Fibroblast of peridontal ligament (primary cell): ENCODE measurements around the gene TIMM23.
A peak's percentile ranks its signal among the peaks of the same experiment; 100 is the strongest.
"Not testable (repeated sequence)": the region's sequence is repeated elsewhere in the genome, so short reads cannot be mapped to it uniquely, and the experiment has no call there.

Experiments
- DNase-seq: peaks from one replicate; pipeline ENCODE4 v3.0.0-alpha.2; 2010; ENCODE audit errors: extremely low read depth

The TIMM23 gene

DNA sequence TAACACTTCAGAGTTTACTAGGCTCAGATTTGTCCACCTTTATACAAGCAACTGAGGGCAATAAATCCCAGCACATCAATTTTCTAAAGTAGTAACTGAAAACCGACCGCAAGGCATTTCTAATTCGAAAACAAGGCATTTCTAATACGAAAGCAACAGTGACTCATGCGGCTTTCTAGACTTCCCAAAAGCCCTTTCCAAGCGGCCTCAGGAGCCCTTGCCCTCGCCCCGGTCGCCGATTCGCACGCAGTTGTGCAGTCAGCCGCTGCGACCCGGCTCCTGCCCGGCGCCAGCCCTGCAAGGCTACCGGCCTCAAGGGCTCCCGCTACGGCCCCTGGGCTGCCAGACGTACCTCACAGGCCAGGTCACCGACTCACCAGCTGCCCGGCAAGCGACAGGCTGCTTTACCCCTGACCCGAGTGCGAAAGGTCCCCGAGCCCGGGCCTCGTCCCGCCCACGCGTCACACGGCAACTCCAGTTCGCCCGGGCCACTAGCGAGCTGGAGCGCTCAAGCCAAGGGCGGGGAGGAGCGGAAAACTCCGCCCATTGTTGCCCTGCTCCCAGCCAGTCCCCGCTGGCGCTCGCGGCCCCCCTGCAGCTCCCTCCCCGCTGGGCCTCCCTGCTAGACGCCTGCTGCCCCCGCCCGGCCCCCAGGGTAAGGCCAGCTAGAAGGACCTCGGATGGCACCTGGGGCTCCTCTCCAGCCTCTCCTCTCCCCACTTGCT lies 50.9 kb downstream of the TIMM23 start:
- peak; percentile 95 for DNase-seq

DNA sequence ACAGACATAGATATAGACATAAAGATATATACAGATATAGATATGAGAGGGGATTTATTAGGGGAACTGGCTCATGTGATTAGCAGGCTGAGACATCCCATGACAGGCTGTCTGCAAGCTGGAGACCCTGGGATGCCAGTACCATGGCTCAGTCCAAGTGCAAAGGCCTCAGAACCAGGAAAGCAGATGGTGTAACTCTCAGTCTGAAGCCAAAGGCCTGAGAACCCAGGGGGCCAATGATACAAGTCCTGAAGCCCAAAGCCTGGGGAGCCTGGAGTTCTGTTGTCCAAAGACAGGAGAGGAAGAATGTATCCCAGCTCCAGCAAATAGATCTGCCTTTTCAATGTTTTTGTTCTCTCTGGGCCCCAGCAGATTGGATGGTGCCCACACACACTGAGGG lies 52.7 kb downstream of the TIMM23 start:
- DNase-seq: no peak

DNA sequence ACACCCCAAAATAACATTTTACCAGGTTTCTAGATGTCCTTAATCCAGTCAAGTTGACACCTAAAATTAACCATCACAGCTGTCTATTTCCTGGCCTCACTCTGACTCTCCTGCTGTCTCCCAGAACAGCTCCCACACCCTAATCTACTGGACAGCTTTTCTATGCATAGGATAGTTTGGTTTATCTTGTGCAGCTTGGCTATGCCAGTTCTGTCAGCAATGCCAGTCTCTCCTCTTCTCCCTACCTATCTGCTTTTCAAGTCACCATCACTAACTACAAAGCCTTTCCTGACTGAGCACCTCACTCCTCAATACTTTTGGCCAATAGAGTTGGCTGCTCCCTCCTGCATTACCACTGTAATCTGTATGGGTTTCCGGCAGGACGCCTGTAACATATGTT lies 53.1 kb downstream of the TIMM23 start:
- no peak for DNase-seq

DNA sequence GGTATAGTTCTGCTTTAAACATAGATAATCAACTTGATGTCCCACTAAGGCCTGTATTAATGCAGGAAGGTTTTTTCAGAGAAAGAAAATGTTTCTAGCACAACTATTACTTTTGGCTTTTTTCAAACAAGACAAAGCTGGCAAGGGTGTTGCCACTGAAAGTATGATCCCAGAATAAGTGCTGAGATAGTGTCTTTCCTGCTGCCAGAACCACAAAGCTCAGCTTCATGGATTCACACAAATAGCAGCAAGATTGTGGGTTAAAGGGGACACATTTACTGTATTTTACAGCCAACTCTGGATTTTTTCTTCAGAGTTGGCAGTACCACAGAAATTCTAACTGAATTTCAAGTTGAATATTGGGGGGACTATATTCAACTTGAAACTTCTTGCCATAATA lies 53.8 kb downstream of the TIMM23 start:
- peak; percentile 46 for DNase-seq

DNA sequence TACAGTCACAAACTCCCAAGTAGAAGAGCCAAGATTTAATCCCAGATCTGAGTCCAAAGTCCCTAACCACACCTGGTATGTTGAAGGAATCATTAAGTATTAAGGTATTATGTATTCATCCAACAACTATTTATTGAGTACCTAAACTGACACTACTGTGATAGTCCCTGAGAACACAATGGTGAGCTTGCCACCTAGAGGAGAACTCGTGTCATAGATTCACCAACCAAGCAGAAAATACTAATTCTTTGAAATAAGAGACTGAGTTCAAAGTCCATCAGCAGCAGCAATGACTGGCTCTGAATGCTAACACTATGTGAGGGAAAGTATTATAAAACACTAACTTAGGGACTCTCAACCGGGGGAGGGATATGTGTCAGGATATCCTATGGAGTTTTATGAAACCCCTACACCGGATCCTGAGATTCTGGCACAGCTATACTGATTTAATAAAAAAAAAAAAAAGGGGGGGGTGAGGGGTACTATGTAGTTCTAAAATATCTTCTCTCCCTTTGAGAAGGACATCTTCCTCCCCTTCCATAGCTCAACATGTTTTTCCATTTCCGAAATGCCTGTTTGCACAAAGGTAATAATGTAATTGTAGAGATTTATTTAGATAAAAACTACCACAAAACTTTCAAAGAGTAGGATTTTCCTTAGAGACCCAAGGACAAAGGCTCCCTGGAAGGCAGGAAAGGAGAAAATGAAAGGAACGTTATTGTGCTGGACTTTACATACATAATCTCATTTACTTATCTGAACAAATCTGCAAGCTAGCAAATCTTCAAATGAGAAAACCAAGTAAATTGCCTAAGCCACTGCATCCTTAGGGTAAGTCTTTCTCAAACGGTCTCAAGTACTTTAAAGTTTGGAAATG lies 56.5 kb downstream of the TIMM23 start:
- peak; percentile 81 for DNase-seq

DNA sequence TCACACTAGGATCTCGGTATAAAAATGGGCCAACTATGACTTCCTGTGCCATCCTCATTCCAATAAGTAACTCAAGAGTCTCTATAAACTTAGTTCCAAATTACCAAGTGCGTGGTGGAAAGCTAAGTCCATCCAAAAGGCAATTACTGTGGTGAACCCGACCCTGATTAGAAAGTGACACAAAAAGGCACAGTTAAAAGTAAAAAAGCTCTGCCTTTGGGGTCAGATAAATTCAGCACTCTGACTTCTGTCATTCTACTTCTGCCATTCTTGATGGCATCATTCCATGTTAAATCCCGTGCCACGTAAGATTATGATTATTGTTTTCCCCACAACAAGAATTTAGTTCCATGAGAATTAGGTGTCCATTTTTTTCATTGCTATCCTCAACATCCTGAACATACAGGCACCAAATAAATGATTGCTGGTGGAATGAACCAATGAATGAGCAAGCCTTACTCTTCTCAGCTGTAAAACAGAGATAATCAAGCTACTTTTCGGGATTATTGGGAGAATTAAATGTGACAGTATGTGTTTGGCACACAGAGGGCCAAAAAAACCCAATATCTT lies 57.3 kb downstream of the TIMM23 start:
- no peak for DNase-seq

DNA sequence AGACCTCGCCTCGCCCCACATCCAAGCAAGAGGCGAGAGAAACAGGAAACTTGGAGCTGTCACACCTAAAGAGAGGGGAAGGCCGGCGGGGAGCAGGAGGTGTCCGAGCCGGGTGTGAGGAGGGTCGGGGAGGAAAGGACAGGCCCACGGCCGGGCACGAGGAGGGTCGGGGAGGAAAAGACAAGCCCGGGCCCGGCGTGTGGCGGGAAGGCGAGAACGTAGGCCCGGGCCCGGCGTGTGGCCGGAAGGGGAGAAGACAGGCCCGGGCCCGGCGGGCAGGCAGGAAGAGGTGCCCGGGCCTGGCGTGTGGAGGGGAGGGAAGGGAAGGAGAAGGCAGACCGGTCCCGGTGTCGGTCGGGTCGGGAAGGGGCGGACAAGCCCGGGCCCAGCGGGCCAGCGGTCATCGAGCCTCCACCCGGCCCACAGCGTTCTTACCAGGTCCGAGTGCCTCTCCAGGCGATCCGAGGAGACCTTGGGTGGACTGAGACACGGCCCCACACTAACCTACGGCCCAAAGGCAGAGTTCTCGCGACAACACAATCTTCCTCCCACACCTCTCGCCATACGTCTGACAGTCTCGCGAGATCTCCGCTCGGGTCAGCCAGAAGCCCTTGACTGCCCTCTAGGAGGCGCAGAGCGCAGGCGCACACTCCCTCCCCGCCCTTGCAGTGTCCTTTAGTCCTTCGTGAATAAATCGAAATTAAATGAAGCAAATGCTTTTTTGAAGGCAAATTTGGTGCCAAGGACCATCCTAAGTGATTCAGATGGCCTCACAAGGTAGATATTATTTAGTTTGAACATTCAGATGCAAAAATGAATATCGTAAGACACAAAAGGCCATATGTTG lies 58.0 kb downstream of the TIMM23 start, which contains the start of gene NCOA4:
Gene NCOA4 (minus strand): TSS at position 533 of the 847 bp plus-strand sequence. CDS start 13,943 bp downstream, outside the sequence.
- DNase-seq: peak; percentile 99

DNA sequence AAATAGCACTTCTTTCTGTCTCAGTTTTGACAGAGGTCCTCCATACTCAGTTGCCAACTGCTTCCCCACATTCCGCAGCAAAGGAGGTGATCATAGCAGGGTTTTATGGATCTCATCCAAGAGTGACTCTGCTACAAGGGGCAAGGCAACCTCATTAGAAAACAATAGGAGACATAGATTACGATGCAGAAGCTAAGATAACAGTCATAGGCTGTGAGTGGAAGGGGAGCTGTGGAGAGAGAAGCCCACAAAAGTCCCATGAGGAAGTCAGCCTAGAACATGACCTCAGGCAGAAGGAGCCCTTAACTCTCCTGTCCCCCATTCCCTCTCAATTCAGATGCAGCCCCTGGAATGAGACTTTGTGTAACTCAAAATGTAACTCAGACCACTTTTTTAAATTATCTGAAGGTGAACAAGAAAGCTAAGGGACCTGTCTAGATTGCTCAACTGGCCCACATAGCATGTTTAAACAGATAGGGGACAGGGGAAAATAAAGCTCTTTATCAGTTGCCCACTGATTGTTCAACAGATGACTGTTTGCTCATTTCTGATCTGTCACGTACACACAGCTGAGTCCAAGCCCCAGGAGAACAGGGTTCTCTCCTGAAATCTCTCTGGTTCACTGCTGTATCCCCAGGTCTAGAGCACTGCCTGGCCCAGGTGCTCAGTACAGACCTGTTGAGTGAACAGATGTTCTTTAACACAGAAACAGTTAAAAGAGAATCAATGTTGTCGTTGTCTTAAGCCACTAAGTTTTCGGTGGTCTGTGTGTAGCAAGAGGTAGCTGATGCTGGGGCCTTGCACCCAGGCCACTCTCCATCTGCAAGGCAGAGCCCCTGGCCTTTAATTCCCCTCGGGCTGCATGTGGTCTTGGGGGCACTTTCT lies 59.6 kb downstream of the TIMM23 start:
- no peak for DNase-seq

DNA sequence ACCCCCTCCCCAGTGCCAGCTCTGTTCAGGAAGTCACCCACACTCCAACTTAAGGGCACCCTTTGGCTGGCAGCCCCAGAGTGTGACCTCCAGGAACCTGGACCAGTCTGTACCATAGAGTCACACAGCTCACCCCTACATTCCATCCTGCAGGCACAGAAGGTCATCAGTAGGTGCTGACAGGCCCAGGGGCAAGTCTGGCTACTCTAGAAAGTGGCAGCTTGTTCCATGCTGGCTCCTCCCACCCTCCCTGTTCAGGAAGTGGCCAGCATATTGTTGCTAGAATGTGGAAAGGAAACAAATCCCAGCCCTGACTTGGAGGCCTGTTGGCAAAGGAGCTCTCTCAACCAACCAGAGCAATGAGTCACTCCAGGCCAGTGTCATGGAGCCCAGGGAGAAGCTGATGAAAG lies 61.3 kb downstream of the TIMM23 start:
- peak; percentile 88 for DNase-seq

DNA sequence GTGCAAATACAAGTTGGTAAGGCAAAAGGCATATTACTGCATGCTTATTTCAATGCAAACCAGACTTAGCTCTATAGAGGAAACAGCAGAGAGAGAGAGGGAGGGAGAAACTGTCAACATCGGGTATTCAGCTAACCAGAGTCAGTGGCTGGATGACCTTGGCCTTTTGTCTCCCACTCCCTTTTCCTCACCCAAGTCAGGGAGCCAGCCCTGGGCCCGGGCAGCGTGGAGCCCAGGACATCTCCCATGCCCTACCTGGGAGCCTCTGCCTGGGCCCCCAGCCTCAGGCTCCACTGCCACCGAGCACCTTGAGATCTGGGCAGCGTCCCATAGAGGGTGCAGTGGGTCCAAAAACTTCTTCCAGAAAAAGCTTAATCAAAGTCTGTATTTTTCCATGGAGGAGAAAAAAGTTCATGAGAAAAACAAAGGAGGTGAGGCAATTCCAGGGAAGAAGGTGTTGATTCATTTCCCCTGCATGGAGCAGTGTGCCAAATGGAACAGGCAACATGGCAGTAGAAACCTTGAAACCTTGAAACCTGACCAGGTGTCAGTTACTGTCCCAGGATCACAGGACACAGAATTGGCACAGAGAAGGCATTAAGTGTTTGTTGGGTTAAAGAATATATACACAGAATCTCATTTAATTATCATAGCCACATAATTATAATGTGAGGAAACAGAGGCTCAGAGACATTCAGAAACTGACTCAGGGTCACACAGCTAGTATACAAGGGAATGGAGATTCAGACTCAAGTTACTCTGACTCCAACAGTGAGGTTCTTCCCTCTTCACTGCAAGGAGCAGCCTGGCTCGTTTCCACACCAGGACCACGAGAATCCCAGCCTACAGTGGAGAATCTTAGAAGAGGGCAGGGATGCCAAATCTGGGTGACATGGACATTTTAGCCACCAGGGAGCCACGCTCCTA lies 63.9 kb downstream of the TIMM23 start:
- DNase-seq: no peak

DNA sequence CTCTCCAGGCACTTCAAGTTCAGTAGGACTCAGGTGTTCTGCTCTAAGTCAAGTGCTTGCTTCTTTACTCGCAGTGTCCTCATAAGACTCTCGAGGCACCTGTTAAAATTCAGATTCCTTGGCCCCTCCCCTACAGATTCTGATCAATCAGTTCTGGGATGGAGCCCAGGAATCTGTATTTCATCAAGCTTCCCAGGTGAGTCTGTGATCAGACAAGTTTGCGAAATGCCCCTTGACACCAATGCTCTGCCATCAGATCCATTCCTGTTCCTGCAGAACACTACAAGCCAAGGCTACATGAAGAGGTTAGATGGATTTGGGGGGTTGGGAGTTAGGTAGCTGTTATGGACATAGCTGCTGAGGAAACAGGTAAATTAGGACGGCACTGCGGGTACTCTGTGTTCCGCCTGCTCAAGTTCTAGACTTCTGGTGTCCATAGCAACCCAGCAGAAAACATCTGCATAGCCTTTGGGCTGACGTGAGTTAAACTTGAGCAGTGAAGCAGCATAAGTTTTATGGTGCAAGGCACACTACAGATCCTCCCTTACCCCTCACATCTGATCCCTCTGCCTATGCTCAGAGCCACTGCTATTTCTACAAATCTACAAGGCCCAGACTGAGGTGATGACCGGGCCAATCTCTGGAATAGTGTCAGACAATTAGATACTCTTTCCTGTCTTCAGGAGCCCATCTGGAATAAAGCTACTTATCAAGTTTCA lies 65.0 kb downstream of the TIMM23 start:
- no peak for DNase-seq

DNA sequence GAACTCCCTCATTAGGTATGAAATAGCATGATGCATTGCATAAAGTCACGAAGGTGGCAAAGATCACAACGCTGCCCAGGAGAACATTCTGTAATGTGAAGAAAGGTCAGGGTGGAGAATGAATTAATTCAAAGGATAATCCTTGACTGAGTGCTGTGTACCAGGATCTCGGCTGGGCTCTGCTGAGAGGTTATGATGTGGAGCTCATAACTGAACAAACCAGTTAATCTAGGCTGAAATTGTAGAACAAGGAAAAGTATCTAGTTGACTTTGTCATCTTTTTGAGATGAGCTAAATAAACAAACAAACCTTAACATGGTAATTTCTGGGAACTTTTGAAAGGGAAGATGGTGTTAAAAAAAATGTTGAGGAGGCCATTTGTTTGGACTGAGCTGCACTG lies 67.7 kb downstream of the TIMM23 start:
- no peak for DNase-seq

DNA sequence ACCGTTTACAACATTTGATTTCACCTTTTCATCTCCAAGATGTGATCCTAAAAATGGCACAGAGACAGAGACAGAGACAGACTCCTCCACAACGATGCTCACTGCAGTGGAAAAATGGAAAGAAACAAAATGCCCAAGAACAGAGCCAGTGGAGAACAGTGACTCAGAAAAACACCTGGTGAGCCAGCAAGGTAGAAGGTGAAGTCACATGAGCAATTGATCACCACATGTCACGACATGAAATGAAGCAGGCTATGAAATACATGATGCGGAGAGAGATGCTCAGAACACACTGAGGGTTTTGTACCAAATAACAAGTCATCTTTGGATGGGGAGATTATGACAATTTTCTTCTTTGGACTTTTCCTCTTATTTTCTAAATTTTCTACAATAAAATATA lies 70.2 kb downstream of the TIMM23 start:
- no peak for DNase-seq

DNA sequence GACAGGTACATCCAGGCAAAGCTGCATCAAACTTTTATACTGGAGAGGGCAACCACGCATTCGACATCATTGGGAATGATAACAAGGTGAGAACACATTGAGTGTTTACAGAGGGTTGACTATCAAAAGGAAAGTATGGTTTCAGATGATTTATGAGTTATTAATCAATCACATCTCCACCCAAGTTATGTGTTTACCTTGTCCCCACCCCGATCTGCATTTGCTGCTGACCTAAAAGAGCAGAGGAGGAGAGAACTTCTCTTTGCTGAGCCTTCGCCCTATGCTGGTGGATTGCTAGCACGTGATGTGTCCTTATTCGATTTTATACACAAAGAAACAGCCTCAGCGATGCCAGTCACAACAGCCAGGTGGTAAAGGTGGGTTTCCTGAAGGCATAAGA lies 74.0 kb downstream of the TIMM23 start, which contains the start of gene MSMB:
Gene MSMB (minus strand): TSS at position 9 of the 400 bp plus-strand sequence. CDS start 32 bp downstream, outside the sequence.
- no peak for DNase-seq

DNA sequence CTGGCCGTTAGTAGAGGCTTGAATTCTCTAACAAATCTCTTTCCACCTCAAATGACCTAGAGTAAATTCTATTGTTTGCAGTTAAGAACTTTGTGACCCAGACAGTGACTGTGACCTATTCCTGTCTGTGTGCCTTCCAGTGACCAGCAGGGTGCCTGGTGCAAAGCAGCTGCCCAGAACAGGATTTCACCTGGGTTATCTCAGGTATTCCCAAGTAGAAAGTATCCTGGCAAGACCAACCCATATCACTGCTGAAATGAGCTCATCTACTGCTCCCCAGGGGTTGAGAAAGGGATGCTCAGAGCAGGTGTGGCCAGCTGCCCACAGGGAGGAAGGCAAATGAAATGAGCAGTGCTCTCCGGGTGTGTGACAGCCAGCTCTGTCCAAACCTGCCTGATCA lies 75.9 kb downstream of the TIMM23 start:
- no peak for DNase-seq

DNA sequence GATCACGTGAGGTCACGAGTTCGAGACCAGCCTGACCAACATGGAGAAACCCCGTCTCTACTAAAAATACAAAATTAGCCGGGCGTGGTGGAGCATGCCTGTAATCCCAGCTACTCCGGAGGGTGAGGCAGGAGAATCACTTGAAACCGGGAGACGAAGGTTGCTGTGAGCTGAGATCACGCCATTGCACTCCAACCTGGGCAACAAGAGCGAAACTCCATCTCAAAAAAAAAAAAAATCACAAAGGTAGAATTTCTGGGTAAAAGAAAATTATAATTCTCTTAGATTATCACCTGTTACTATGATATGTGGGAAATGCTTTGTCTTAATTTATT lies 77.2 kb downstream of the TIMM23 start:
- DNase-seq: not testable (repeated sequence)

DNA sequence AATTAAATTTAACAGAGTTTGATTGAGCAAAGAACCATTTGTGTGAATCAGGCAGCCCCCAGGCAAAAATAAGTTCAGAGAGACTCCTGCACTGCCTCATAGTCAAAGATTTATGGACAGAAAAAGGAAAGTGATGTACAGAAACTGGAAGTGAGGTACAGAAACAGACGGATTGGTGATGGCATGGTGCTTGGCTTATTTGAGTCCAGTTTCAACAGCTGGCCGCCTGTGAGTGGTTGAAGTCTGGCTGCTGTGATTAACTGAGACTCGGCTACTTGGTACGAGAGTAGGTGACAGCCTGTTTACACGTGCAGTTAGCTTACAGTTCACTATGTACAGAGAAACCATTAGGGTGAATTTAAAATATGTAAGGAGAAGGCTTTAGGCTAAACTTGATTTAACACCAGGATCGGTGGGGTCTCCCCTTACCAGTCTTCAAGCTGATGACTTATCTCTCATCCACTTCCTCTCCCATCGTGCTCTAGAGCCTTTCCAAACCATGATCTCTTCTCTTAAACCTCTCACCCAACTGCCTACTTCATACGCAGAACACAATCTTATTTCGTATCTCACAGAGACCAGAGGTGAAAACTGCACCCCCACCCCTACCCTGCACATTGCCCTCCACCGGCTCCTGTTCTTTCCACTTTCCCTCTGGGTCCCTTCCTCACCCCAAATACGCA lies 78.8 kb downstream of the TIMM23 start:
- DNase-seq: peak; percentile 5

DNA sequence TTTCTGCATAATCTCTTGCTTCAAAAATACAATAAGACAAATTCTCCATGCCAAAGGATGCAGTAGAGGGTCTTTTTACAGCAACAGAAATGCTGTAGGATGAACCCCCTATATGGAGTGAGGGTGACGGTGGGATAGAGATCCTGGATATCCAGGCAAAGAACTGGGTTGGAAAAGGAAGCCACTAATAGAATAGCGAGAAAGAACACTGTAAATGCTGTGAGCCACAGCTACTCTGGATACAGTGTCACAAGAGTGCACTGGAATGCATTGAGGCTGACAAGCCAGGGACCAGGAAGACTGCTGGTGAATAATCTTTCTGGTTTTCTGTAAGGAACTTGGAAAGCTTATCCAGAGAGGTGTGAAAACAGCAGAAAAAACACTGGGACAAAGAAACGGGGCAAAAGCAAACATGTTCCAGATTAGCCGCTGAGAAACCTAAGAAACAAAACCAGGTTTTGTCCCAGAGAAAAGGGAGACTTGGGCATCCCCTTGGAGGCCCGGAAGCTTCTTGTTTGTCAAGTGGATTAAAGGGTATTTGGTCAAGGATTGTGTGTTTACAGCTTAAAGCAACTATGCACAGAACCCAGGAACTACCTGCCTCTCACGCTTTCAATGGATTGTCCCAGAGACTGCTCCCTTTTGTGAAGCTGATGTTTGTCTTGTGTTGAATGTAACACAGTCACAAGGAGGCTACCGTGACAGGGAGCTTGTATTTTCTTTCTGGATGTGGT lies 79.9 kb downstream of the TIMM23 start:
- DNase-seq: no peak
